ES-I3 (cell line): Measurements from ENCODE around the gene BRMS1L.
"Not testable (repeated sequence)": the region's sequence is repeated elsewhere in the genome, so short reads cannot be mapped to it uniquely, and the experiment has no call there.

ENCODE experiments used
- H3K36me3 ChIP-seq: 2 replicates; pipeline ENCODE4 v1.6.1; 2013; ENCODE audit warnings: mild to moderate bottlenecking, low read length, control low read depth, moderate library complexity; ENCODE audit not compliant: insufficient read depth
- H3K4me1 ChIP-seq: 2 replicates; pipeline ENCODE4 v1.6.1; 2013; ENCODE audit warnings: mild to moderate bottlenecking, control low read depth, low read length; ENCODE audit not compliant: insufficient read depth
- H3K9ac ChIP-seq: 2 replicates; pipeline ENCODE4 v1.6.1; 2013; ENCODE audit warnings: low read depth, mild to moderate bottlenecking, low read length, moderate library complexity
- H3K9me3 ChIP-seq: 2 replicates; pipeline ENCODE4 v1.6.1; 2013; ENCODE audit warnings: mild to moderate bottlenecking, low read length, moderate library complexity; ENCODE audit not compliant: control insufficient read depth, insufficient read depth

Gene BRMS1L

GRCh38 chr14:35810963-35811362, 15.2 kb upstream of the BRMS1L start:
- Histone ChIP-seq H3K9me3 (no peaks in the 10 kb centered on the region), H3K4me1 (0 out of 2 replicates have a peak, but pooled peaks cover 3% of the 10 kb centered on the region), H3K9ac (no peak overlapping the region), H3K36me3 (no peaks in the 10 kb centered on the region)

- Histone ChIP-seq H3K4me1 (no peaks in the 10 kb centered on the region), H3K9me3 (no peaks in the 10 kb centered on the region), H3K36me3 (no peaks in the 10 kb centered on the region), H3K9ac (no peak overlapping the region)
Observed at GRCh38 chr14:35814371-35815005, 11.7 kb upstream of the BRMS1L start.

DNA sequence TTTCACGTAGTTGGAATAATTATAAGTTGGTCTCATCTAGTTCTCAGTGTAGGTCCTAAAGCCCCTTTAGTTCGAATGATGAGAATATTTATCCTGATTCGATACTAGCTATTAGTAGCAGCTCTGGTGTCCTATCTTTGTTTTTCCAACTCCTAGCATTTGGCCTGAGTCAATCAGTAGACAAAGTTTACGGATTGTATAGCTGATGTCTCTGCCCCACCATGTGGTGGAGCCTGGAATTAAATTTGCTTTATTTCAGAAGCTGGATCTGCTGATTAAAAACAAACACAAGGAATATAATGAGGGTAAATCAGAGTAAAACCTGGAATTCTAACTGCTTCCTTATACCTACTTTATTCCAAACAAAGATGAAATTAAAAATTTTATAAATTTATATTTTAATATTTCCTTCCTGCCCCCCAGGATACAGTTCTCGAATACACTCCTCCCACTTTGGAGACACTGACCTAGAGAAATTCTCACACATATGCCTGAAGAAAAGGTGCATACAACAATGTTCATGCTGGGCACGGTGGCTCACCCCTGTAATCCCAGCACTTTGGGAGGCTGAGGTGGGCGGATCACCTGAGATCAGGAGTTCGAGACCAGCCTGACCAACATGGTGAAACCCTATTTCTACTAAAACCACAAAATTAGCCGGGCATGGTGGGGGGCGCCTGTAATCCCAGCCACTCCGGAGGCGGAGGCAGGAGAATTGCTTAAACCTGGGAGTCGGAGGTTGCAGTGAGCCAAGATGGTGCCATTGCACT, 7.6 kb upstream of the BRMS1L start:
- H3K4me1 ChIP-seq, result no peaks in the 10 kb centered on the region
- H3K9ac ChIP-seq, result no peak overlapping the region
- no peaks in the 10 kb centered on the region for H3K36me3 ChIP-seq
- H3K9me3 ChIP-seq, result no peaks in the 10 kb centered on the region

GRCh38 chr14:35819591-35820540, 6.3 kb upstream of the BRMS1L start:
- no peaks in the 10 kb centered on the region for H3K36me3 ChIP-seq
- no peak overlapping the region for H3K9ac ChIP-seq
- no peaks in the 10 kb centered on the region for H3K4me1 ChIP-seq
- no peaks in the 10 kb centered on the region for H3K9me3 ChIP-seq

DNA sequence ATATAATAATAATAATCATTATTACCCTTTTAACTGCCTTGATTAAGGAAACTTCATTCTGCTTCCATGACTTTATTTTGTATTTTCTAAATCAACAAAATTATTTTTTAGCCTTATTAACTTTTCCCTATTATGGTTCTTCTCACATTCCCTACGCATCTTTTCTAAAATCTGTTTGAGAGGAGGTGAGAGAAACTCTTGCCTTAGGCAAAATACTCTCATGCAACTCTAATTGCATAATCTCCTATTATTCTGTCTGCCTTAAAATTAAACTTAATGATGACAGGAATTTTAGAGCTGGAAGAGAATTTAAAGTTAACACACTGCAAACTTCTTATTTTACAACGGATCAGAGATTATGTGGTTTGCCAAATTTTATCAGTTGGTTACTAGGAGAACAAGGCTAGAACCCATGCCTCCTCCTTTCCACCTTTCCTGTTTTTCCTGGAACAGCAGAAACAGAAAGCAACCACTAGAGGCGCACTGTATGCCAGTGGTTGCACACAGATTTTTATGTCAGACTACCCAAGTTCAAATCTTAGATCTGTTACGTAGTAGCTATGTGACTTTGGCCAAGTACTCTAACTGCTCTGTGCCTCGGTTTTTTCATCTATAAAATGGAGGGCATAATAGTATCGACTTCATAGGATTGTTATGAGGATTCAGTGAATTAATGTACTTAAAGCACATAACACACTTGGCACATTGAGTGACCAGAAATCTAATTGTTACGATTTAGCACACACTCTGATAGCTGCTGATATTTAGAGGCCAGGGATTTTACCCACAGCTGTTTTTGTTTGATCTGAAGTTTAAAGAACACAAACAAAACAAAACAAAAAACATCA, 4.3 kb upstream of the BRMS1L start:
- Histone ChIP-seq H3K36me3 (no peaks in the 10 kb centered on the region), H3K9ac (no peak overlapping the region), H3K4me1 (no peaks in the 10 kb centered on the region), H3K9me3 (no peaks in the 10 kb centered on the region)

- Histone ChIP-seq H3K9ac (no peak overlapping the region), H3K36me3 (no peaks in the 10 kb centered on the region), H3K4me1 (no peaks in the 10 kb centered on the region)
Observed at GRCh38 chr14:35822501-35822900, 3.6 kb upstream of the BRMS1L start.

GRCh38 chr14:35824446-35825165, 1.5 kb upstream of the BRMS1L start:
- H3K36me3 ChIP-seq, H3K4me1 ChIP-seq, H3K9ac ChIP-seq, H3K9me3 ChIP-seq: not testable (repeated sequence)

More at GRCh38 chr14:35822501-35822900, 3.6 kb upstream of the BRMS1L start:
- H3K9me3 ChIP-seq, result no peaks in the 10 kb centered on the region

DNA sequence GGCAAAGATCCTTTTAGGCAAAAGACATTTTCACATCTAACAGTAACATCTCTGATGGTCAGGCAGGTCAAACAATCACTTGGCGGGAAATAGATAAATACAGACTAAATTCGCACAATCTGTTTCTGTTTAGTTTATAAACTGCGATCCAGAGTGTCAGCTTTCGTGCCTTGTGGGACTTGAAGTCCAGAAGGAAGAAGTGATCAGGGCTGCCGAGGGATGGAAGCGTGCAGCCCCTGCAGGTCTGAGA, 245 bp upstream of the BRMS1L start:
- H3K9me3 ChIP-seq, result no peaks in the 10 kb centered on the region

GRCh38 chr14:35826952-35827416, 846 bp downstream of the BRMS1L start:
- no peaks in the 10 kb centered on the region for H3K36me3 ChIP-seq
- no peaks in the 10 kb centered on the region for H3K4me1 ChIP-seq
- H3K9me3 ChIP-seq, result no peaks in the 10 kb centered on the region
- peak overlapping the region; percentile 81 for H3K9ac ChIP-seq

More for the DNA sequence above, 245 bp upstream of the BRMS1L start:
- no peaks in the 10 kb centered on the region for H3K36me3 ChIP-seq
- H3K9ac ChIP-seq, result peak overlapping the region; percentile 71
- no peaks in the 10 kb centered on the region for H3K4me1 ChIP-seq

DNA sequence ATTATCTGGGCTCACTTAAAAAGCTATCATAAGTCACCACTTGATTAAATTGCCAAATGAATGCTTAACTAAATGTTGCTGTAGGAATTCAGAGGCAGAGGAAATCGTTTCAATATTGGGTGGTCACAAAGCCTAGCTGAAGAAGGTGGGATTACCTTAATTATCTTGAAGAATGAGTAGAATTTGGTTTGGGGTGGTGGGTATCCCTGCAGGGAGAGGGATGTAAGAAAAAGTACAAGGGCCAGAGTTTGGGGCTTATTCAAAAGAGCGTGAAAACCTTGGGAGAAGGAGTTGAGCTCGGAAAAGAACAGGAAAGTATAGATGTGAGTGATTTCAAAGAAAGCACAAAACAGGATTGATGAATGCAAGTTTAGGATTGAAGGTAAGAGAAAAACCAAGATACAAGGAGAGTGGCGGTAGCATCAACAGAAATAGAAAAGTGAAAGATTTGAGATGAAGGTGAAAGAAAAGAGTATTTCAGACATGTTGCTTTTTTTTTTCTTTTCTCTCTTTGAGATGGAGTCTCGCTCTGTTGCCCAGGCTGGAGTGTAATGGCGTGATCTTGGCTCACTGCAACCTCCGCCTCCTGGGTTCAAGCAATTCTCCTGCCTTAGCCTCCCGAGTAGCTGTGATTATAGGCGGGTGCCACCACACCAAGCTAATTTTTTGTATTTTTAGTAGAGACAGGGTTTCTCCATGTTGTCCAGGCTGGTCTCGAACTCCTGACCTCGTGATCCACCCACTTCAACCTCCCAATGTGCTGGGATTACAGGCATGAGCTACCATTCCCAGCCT, 1.7 kb downstream of the BRMS1L start:
- H3K4me1 ChIP-seq, result no peaks in the 10 kb centered on the region
- H3K9ac ChIP-seq, result peak overlapping the region; percentile 81; the same call in 1 of the 2 replicates
- H3K36me3 ChIP-seq, result no peaks in the 10 kb centered on the region
- H3K9me3 ChIP-seq, result no peaks in the 10 kb centered on the region

- no peaks in the 10 kb centered on the region for H3K4me1 ChIP-seq
- no peaks in the 10 kb centered on the region for H3K9me3 ChIP-seq
- no peaks in the 10 kb centered on the region; the same call in 1 of the 2 replicates for H3K36me3 ChIP-seq
- H3K9ac ChIP-seq, result no peak overlapping the region
Observed at GRCh38 chr14:35829449-35829848, 3.3 kb downstream of the BRMS1L start.

- Histone ChIP-seq H3K9ac (no peak overlapping the region), H3K9me3 (no peaks in the 10 kb centered on the region), H3K36me3 (no peaks in the 10 kb centered on the region; the same call in 1 of the 2 replicates), H3K4me1 (no peaks in the 10 kb centered on the region)
Observed at GRCh38 chr14:35835208-35835982, 9.3 kb downstream of the BRMS1L start.
